Measurements from ENCODE around the gene TRAF3.
"Not testable (repeated sequence)": the region's sequence is repeated elsewhere in the genome, so short reads cannot be mapped to it uniquely, and the experiment has no call there.

The TRAF3 gene

GRCh38 chr14:102827716-102828115 is 50.5 kb downstream of the TRAF3 start:
- DNase-seq (ENCODE audit: low read depth in 2 of 2), result no peak

GRCh38 chr14:102828151-102828550 is 50.9 kb downstream of the TRAF3 start:
- no peak for DNase-seq (ENCODE audit: low read depth in 2 of 2)

- DNase-seq (ENCODE audit: low read depth in 2 of 2), result no peak
These were observed 51.8 kb downstream of the TRAF3 start for GRCh38 chr14:102829016-102829548.

- no peak for DNase-seq (ENCODE audit: low read depth in 2 of 2)
These were observed 53.3 kb downstream of the TRAF3 start for GRCh38 chr14:102830474-102831045.

GRCh38 chr14:102831163-102831804 is 54.0 kb downstream of the TRAF3 start:
- DNase-seq (ENCODE audit: low read depth in 2 of 2), result no peak

GRCh38 chr14:102833341-102833740 is 56.1 kb downstream of the TRAF3 start:
- no peak for DNase-seq (ENCODE audit: low read depth in 2 of 2)

GRCh38 chr14:102833991-102834390 is 56.7 kb downstream of the TRAF3 start:
- no peak for DNase-seq (ENCODE audit: low read depth in 2 of 2)

- DNase-seq (ENCODE audit: low read depth in 2 of 2), result no peak
These were observed 58.7 kb downstream of the TRAF3 start for GRCh38 chr14:102835959-102836358.

GRCh38 chr14:102837120-102837519 is 59.9 kb downstream of the TRAF3 start:
- not testable (repeated sequence) for DNase-seq (ENCODE audit: low read depth in 2 of 2)

- DNase-seq (ENCODE audit: low read depth in 2 of 2), result no peak
These were observed 61.3 kb downstream of the TRAF3 start for GRCh38 chr14:102838501-102838900.

- no peak for DNase-seq (ENCODE audit: low read depth in 2 of 2)
These were observed 62.9 kb downstream of the TRAF3 start for GRCh38 chr14:102840115-102840514.

- DNase-seq (ENCODE audit: low read depth in 2 of 2), result no peak
These were observed 63.7 kb downstream of the TRAF3 start for GRCh38 chr14:102840771-102841528.

- no peak for DNase-seq (ENCODE audit: low read depth in 2 of 2)
These were observed 71.7 kb downstream of the TRAF3 start for GRCh38 chr14:102848830-102849525.

GRCh38 chr14:102849526-102850379 is 72.5 kb downstream of the TRAF3 start:
- DNase-seq (ENCODE audit: low read depth in 2 of 2), result no peak

GRCh38 chr14:102853648-102854047 is 76.4 kb downstream of the TRAF3 start:
- no peak for DNase-seq (ENCODE audit: low read depth in 2 of 2)

- no peak for DNase-seq (ENCODE audit: low read depth in 2 of 2)
These were observed 76.9 kb downstream of the TRAF3 start for GRCh38 chr14:102854091-102854703.

GRCh38 chr14:102856179-102856578 is 78.9 kb downstream of the TRAF3 start:
- DNase-seq (ENCODE audit: low read depth in 2 of 2), result no peak

- no peak for DNase-seq (ENCODE audit: low read depth in 2 of 2)
These were observed 80.2 kb downstream of the TRAF3 start for GRCh38 chr14:102857444-102857843.

GRCh38 chr14:102859911-102860310 is 82.7 kb downstream of the TRAF3 start:
- no peak for DNase-seq (ENCODE audit: low read depth in 2 of 2)

GRCh38 chr14:102862154-102862773 is 85.0 kb downstream of the TRAF3 start:
- DNase-seq (ENCODE audit: low read depth in 2 of 2), result no peak
